Upper lobe of right lung (tissue), 1 donor: ENCODE results near the gene MIS18A. TPM values are rescaled to one million over a fixed set of nuclear protein-coding genes. Genes with fewer than 3 reads are reported as not detected.
"Not testable (repeated sequence)": the region's sequence is repeated elsewhere in the genome, so short reads cannot be mapped to it uniquely, and the experiment has no call there.

ENCODE experiments used
- ATAC-seq: fragments of 200-7000 bp; cut with Tn5 transposase; one replicate; pipeline ENCODE4 v1.9.1; 2020; ENCODE audit warnings: mild to moderate bottlenecking, moderate library complexity
- DNase-seq: peaks from one replicate; pipeline ENCODE4 v3.0.0-alpha.2; 2020
- H3K27ac ChIP-seq: fragments of 200-600 bp; one replicate; pipeline ENCODE4 v1.8.0; 2022
- H3K27me3 ChIP-seq: fragments of 200-600 bp; one replicate; pipeline ENCODE4 v1.8.0; 2022; ENCODE audit warnings: mild to moderate bottlenecking
- H3K36me3 ChIP-seq: fragments of 200-600 bp; one replicate; pipeline ENCODE4 v1.8.0; 2022
- H3K4me1 ChIP-seq: fragments of 200-600 bp; one replicate; pipeline ENCODE4 v1.8.0; 2022
- H3K4me3 ChIP-seq: fragments of 200-600 bp; one replicate; pipeline ENCODE4 v1.8.0; 2022; ENCODE audit warnings: mild to moderate bottlenecking
- H3K9me3 ChIP-seq: fragments of 200-600 bp; one replicate; pipeline ENCODE4 v1.8.0; 2022
- CTCF ChIP-seq: fragments of 200-600 bp; IDR thresholded peaks from one replicate; pipeline ENCODE4 v1.8.0; 2022; ENCODE audit warnings: antibody characterized with exemption
- intact Hi-C: fragments of 100-400 bp; cut with DNase I; formaldehyde crosslinking; loops from one replicate; pipeline ENCODE4 v1.11.0; 2022
- total RNA-seq: library from RNA; stranded (reverse); fragmentation: NEBNext Ultra II Directional; extraction: Animal tissue kit (Norgen Biotek cat#: 25700); gene quantifications from one replicate; pipeline ENCODE4 v1.2.1, GENCODE V29; 2021
- donor health status: DM: no; HTN: yes; CAD: no; lungs with severe emphysema.

MIS18A gene
- total RNA-seq, 1 donor from 2014 or later, result 4.0 TPM

- DNase-seq, result no peak
- Histone ChIP-seq H3K4me1 (no peaks in the 10 kb centered on the region), H3K27ac (no peak overlapping the region), H3K4me3 (no peak overlapping the region), H3K27me3 (no peaks in the 10 kb centered on the region), H3K36me3 (peaks cover 46% of the 10 kb centered on the region), H3K9me3 (no peaks in the 10 kb centered on the region)
- ATAC-seq, result peak; percentile 18
- intact Hi-C loops, result no loop called here
- no peak for TF ChIP-seq CTCF
Observed at GRCh38 chr21:32311621-32312020, 32.8 kb upstream of the MIS18A start.

GRCh38 chr21:32310976-32311375 is 32.1 kb upstream of the MIS18A start:
- intact Hi-C loops, ATAC-seq, H3K9me3 ChIP-seq, DNase-seq, H3K4me1 ChIP-seq, H3K27me3 ChIP-seq, H3K27ac ChIP-seq, H3K4me3 ChIP-seq: not testable (repeated sequence)
- H3K36me3 ChIP-seq, result peaks cover 40% of the 10 kb centered on the region

GRCh38 chr21:32309906-32310460 is 31.1 kb upstream of the MIS18A start:
- H3K4me3 ChIP-seq, result no peak overlapping the region
- ATAC-seq, result no peak
- TF ChIP-seq CTCF, result no peak
- H3K9me3 ChIP-seq, result no peaks in the 10 kb centered on the region
- DNase-seq, result no peak
- H3K36me3 ChIP-seq, result peaks cover 30% of the 10 kb centered on the region
- H3K27me3 ChIP-seq, result no peaks in the 10 kb centered on the region
- no peaks in the 10 kb centered on the region for H3K4me1 ChIP-seq
- no peak overlapping the region for H3K27ac ChIP-seq
- intact Hi-C loops, result no loop called here

- no peak for TF ChIP-seq CTCF
- DNase-seq (no peak), ATAC-seq (no peak)
- Histone ChIP-seq H3K36me3 (peaks cover 19% of the 10 kb centered on the region), H3K27me3 (no peaks in the 10 kb centered on the region), H3K9me3 (no peaks in the 10 kb centered on the region), H3K4me1 (no peaks in the 10 kb centered on the region), H3K4me3 (no peak overlapping the region), H3K27ac (no peak overlapping the region)
- intact Hi-C loops, result no loop called here
Observed at GRCh38 chr21:32308696-32309095, 29.8 kb upstream of the MIS18A start.

- H3K4me1 ChIP-seq, result no peaks in the 10 kb centered on the region
- peaks cover 9% of the 10 kb centered on the region for H3K36me3 ChIP-seq
- ATAC-seq (no peak), DNase-seq (no peak)
- H3K9me3 ChIP-seq, result no peaks in the 10 kb centered on the region
- intact Hi-C loops, result no loop called here
- H3K27ac ChIP-seq, result no peak overlapping the region
- H3K4me3 ChIP-seq, result no peak overlapping the region
- no peak for TF ChIP-seq CTCF
- H3K27me3 ChIP-seq, result no peaks in the 10 kb centered on the region
Observed at GRCh38 chr21:32307706-32308105, 28.9 kb upstream of the MIS18A start.

GRCh38 chr21:32306021-32306780 is 27.4 kb upstream of the MIS18A start:
- H3K36me3 ChIP-seq, result no peaks in the 10 kb centered on the region
- no peaks in the 10 kb centered on the region for H3K27me3 ChIP-seq
- intact Hi-C loops, result no loop called here
- TF ChIP-seq CTCF, result no peak
- DNase-seq (no peak), ATAC-seq (no peak)
- H3K9me3 ChIP-seq, result no peaks in the 10 kb centered on the region
- H3K4me1 ChIP-seq, result no peaks in the 10 kb centered on the region
- H3K4me3 ChIP-seq, result no peak overlapping the region
- no peak overlapping the region for H3K27ac ChIP-seq
